ENCODE results near the gene ALX1.

Gene ALX1

GRCh38 chr12:85322715-85323114 lies 42.7 kb downstream of the ALX1 start:
- no peak for TF ChIP-seq POLR2A (IDR thresholded peaks at IDR 0.05; ENCODE audit: low read depth, low read length)
- DNase-seq (ENCODE audit: insufficient read length, low spot score) (no peak), FAIRE-seq (no peak)

- no peak for DNase-seq (ENCODE audit: insufficient read length, low spot score)
- no peak for TF ChIP-seq POLR2A (IDR thresholded peaks at IDR 0.05; ENCODE audit: low read depth, low read length)
- FAIRE-seq: no peak
These were observed 45.4 kb downstream of the ALX1 start for GRCh38 chr12:85325442-85325841.

- DNase-seq (ENCODE audit: insufficient read length, low spot score): no peak
- TF ChIP-seq POLR2A (IDR thresholded peaks at IDR 0.05; ENCODE audit: low read depth, low read length): no peak
- no peak for FAIRE-seq
These were observed 49.9 kb downstream of the ALX1 start for GRCh38 chr12:85329913-85330312.

- no peak for FAIRE-seq
- no peak for DNase-seq (ENCODE audit: insufficient read length, low spot score)
- no peak for TF ChIP-seq POLR2A (IDR thresholded peaks at IDR 0.05; ENCODE audit: low read depth, low read length)
These were observed 68.8 kb downstream of the ALX1 start for GRCh38 chr12:85348779-85349178.

GRCh38 chr12:85350356-85350755 lies 70.3 kb downstream of the ALX1 start:
- no peak for TF ChIP-seq POLR2A (IDR thresholded peaks at IDR 0.05; ENCODE audit: low read depth, low read length)
- DNase-seq (ENCODE audit: insufficient read length, low spot score) (no peak), FAIRE-seq (no peak)
